Activated naive CD8-positive, alpha-beta T cell (primary cell): ENCODE data around the gene NUAK2.

ENCODE experiments used
- H3K27ac Mint-ChIP-seq: one replicate; pipeline ENCODE4 v1.8.0; 2021; ENCODE audit warnings: mixed read lengths
- H3K27me3 Mint-ChIP-seq: one replicate; pipeline ENCODE4 v1.8.0; 2021; ENCODE audit warnings: mixed read lengths
- H3K36me3 Mint-ChIP-seq: one replicate; pipeline ENCODE4 v1.8.0; 2021; ENCODE audit warnings: mixed read lengths
- H3K4me1 Mint-ChIP-seq: one replicate; pipeline ENCODE4 v1.8.0; 2021; ENCODE audit warnings: low read depth, mixed read lengths
- H3K4me3 Mint-ChIP-seq: one replicate; pipeline ENCODE4 v1.8.0; 2021; ENCODE audit warnings: mild to moderate bottlenecking, mixed read lengths
- H3K9me3 Mint-ChIP-seq: one replicate; pipeline ENCODE4 v1.8.0; 2021; ENCODE audit warnings: low read depth, mixed read lengths

NUAK2 gene

DNA sequence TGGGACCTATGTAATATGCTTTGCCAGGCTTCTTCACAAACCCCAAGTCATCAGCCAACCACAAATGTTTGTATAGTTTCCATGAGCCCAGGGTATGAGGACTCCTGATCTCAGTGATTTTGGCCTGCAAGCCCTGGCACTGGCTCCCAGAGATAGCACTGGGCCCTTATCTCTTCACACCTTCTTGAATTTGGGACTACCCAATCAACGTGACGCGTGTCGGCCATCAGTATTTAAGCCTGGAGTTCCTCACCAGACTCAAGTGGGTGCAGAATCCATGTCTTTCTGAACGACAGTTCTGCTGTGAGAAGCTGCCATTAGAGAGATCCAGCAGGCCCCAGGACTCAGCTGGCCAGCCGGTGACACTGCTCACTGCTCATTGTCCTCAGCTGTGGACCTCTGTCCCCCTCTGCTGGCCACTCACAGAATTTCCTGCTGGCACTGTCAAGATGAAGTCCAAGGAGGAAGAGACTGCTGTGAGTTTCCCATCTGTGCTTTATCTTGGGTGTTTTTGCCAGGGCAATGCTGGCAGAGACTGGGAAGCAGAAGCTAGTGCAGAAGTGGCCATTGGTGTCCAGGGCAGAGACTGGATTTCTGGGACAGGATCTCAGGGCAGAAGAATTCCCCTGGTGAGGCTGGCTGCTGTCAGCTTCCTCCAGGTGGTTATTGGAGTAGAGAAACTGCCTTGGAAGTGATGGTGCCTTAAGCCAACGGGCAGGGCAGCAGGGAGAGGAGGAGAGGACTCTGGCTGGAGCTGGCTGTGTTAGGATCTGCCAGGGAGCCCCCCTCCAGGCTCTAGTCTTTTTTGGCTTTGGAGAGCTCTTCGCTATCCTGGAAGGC lies 65.4 kb downstream of the NUAK2 start:
- no peaks in the 10 kb centered on the region for H3K27me3 Mint-ChIP-seq
- peaks cover 2% of the 10 kb centered on the region for H3K4me1 Mint-ChIP-seq
- no peak overlapping the region for H3K27ac Mint-ChIP-seq
- H3K36me3 Mint-ChIP-seq: no peaks in the 10 kb centered on the region
- H3K9me3 Mint-ChIP-seq: no peaks in the 10 kb centered on the region
- H3K4me3 Mint-ChIP-seq: no peak overlapping the region
